Smooth muscle cell (in vitro differentiated cells): Measurements from ENCODE around the gene SPATA3. TPM values are rescaled to one million over a fixed set of nuclear protein-coding genes. Genes with fewer than 3 reads are reported as not detected.

Source experiments
- DNase-seq: peaks from one replicate; lab custom pipeline; 2025; ENCODE audit not compliant: unreplicated experiment; lab: John Stamatoyannopoulos, UW
- H2AFZ ChIP-seq: fragments of 200-600 bp; sonication (generic); 2 replicates; pipeline ENCODE4 v1.6.0; 2016; ENCODE audit warnings: antibody characterized with exemption, low read depth, mild to moderate bottlenecking
- H3F3A ChIP-seq: fragments of 200-600 bp; sonication (generic); 2 replicates; pipeline ENCODE4 v1.6.0; 2017; ENCODE audit warnings: antibody characterized with exemption, low read depth
- H3K27ac ChIP-seq: fragments of 200-600 bp; sonication (generic); 2 replicates; pipeline ENCODE4 v1.5.1; 2016; ENCODE audit warnings: low read depth, mild to moderate bottlenecking
- H3K27me3 ChIP-seq: fragments of 200-600 bp; sonication (generic); 2 replicates; pipeline ENCODE4 v1.6.1; 2016; ENCODE audit warnings: low read depth, mild to moderate bottlenecking
- H3K36me3 ChIP-seq: fragments of 200-600 bp; sonication (generic); 2 replicates; pipeline ENCODE4 v1.5.1; 2016; ENCODE audit warnings: low read depth
- H3K4me1 ChIP-seq: fragments of 200-600 bp; sonication (generic); 2 replicates; pipeline ENCODE4 v1.5.1; 2016; ENCODE audit warnings: low read depth
- H3K4me2 ChIP-seq: fragments of 200-600 bp; sonication (generic); 2 replicates; pipeline ENCODE4 v1.6.0; 2016; ENCODE audit warnings: mild to moderate bottlenecking
- H3K4me3 ChIP-seq: fragments of 200-600 bp; sonication (generic); 2 replicates; pipeline ENCODE4 v1.5.1; 2016; ENCODE audit warnings: mild to moderate bottlenecking
- H3K79me2 ChIP-seq: fragments of 200-600 bp; sonication (generic); 2 replicates; pipeline ENCODE4 v1.6.0; 2016; ENCODE audit warnings: low read depth, mild to moderate bottlenecking
- H3K9ac ChIP-seq: fragments of 200-600 bp; sonication (generic); 2 replicates; pipeline ENCODE4 v1.6.0; 2016; ENCODE audit warnings: low read depth
- H3K9me3 ChIP-seq: fragments of 200-600 bp; sonication (generic); replicated peaks from 2 replicates; pipeline ENCODE4 v1.5.1; 2016; ENCODE audit warnings: low read depth
- H4K20me1 ChIP-seq: fragments of 200-600 bp; sonication (generic); 2 replicates; pipeline ENCODE4 v1.6.0; 2016; ENCODE audit warnings: low read depth
- WGBS: methylation state at CpG from one replicate; pipeline ENCODE4 v1.1.7; 2016; ENCODE audit warnings: low lambda C conversion rate; 5-methylcytosine and 5-hydroxymethylcytosine counted together
- polyA plus RNA-seq: library from polyadenylated mRNA; unstranded; fragments of >200 nt; fragmentation: Nextera tagmentation; extraction: Ambion mirVana; gene quantifications from 2 replicates; pipeline ENCODE4 v1.2.1, GENCODE V29; 2016
- total RNA-seq: library from RNA; depleted of rRNA; stranded (reverse); fragments of >200 nt; gene quantifications from 2 replicates; pipeline ENCODE4 v1.2.3, GENCODE V29; 2014
- TF ChIP-seq, protein P1 (sequence below): fragments of 200-600 bp; sonication (generic); IDR thresholded peaks from 2 replicates; pipeline ENCODE4 v1.5.1; 2017; ENCODE audit warnings: borderline replicate concordance, mild to moderate bottlenecking, antibody characterized with exemption; ENCODE audit not compliant: insufficient read depth, poor library complexity, severe bottlenecking

Gene SPATA3
- total RNA-seq: not detected in 2 replicates
- polyA plus RNA-seq: not detected in 2 replicates

DNA sequence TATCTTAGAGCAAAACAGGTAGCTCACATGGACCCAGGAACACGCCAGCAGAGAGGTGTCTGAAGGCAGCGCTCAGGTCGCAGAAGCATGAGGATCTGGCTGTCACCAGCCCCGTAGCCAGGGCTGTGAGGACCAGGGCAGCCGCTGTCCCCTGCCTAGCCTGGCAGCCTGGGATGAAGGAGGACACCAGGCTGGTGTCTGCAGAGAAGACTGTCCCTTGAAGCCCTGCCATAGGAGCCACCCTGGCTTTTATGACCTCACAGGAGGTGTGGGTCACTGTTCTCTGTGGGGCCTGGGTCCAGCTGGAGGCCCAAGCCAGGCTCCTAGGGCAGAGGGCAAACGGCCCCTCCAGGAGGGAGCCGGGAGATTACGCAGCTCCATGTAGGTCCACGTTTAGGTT lies at the start of gene SPATA3:
Gene SPATA3, plus strand, starts transcription at position 301 of the 400 bp plus-strand sequence. CDS start 113 bp downstream, outside the sequence.
- no peaks in the 10 kb centered on the region for H3K79me2 ChIP-seq
- H3K27ac ChIP-seq: no peak within 1 kb of the TSS

DNA sequence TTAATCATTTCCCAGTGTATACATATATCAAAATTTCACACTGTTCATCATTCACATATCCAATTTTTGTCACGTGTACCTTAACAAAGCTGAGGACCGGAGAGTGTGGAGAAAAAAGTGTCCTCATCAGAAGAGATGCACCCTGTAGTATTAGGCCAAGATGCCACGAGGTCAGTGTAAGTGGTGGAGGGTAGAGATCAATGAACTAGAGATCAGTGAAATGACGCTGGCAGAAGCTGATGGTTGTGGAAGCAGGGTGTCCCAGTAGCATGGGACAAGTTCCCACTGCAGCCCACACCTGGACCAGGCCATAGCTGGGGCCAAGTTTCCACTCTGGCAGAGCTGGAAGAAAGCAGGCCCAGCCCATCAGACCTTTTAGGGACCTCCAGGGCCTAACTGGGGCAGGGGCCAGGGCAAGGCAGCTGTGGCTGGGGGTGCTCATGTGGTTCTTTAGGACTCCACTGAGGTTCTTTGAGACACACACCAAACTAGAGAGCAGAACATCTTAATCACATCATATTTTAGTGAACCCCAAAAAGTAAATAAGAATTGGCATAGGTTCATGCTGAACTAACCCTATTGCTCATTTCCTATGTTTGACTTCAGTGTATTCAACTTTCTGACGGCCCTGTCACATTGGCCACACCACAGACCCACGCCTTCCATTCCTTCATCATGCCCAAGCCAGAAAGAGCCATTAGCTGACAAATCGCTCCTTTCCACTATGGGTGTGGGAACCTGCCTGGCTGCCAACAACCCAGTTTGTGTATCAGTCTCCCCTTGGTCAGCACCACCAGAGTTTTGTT lies 49.3 kb upstream of the SPATA3 start:
- H3F3A ChIP-seq: no peaks in the 10 kb centered on the region
- H3K36me3 ChIP-seq: no peaks in the 10 kb centered on the region
- H4K20me1 ChIP-seq: no peaks in the 10 kb centered on the region
- DNase-seq: no peak
- H3K27me3 ChIP-seq: no peaks in the 10 kb centered on the region
- TF ChIP-seq, protein P1, sequence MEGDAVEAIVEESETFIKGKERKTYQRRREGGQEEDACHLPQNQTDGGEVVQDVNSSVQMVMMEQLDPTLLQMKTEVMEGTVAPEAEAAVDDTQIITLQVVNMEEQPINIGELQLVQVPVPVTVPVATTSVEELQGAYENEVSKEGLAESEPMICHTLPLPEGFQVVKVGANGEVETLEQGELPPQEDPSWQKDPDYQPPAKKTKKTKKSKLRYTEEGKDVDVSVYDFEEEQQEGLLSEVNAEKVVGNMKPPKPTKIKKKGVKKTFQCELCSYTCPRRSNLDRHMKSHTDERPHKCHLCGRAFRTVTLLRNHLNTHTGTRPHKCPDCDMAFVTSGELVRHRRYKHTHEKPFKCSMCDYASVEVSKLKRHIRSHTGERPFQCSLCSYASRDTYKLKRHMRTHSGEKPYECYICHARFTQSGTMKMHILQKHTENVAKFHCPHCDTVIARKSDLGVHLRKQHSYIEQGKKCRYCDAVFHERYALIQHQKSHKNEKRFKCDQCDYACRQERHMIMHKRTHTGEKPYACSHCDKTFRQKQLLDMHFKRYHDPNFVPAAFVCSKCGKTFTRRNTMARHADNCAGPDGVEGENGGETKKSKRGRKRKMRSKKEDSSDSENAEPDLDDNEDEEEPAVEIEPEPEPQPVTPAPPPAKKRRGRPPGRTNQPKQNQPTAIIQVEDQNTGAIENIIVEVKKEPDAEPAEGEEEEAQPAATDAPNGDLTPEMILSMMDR: no peak
- H3K4me1 ChIP-seq: no peaks in the 10 kb centered on the region
- no peak overlapping the region for H2AFZ ChIP-seq
- H3K9ac ChIP-seq: no peak overlapping the region
- H3K4me3 ChIP-seq: no peak overlapping the region
- H3K79me2 ChIP-seq: no peaks in the 10 kb centered on the region
- no peaks in the 10 kb centered on the region for H3K9me3 ChIP-seq
- 92% methylated on average over 7 of the region's 7 CpGs for WGBS
- H3K27ac ChIP-seq: no peak overlapping the region
- no peak overlapping the region for H3K4me2 ChIP-seq

More for the DNA sequence above, at the start of gene SPATA3:
- Histone ChIP-seq H3K36me3 (no peaks in the 10 kb centered on the region), H2AFZ (no peak within 1 kb of the TSS), H3K4me3 (no peak within 1 kb of the TSS), H3K9me3 (no peaks in the 10 kb centered on the region), H3K27me3 (peaks cover 4% of the 10 kb centered on the region), H3K9ac (no peak within 1 kb of the TSS), H3K4me2 (no peak within 1 kb of the TSS), H3K4me1 (no peaks in the 10 kb centered on the region), H3F3A (no peaks in the 10 kb centered on the region), H4K20me1 (no peaks in the 10 kb centered on the region)
- TF ChIP-seq, protein P1: no peak
- WGBS: 98% methylated on average over 9 of the region's 9 CpGs
- no peak for DNase-seq

DNA sequence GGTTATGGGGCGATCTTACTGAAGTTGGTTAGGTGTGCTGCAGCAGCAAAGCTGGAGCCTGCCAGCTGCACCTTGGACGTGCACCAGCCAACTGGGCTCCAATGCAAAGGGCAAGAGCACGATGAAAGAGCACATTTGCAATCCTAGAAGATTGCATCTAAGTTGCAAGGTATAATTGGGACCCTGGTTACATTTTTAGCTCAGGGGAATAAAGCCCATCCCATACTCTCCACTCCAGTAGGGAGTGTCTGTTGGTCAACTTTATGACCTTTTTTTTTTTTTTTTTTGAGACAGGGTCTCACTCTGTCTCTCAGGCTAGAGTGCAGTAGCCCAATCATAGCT lies 48.7 kb upstream of the SPATA3 start:
- no peaks in the 10 kb centered on the region for H3K27me3 ChIP-seq
- H2AFZ ChIP-seq: no peak overlapping the region
- no peaks in the 10 kb centered on the region for H3K36me3 ChIP-seq
- H3K9ac ChIP-seq: no peak overlapping the region
- H3F3A ChIP-seq: no peaks in the 10 kb centered on the region
- DNase-seq: no peak
- WGBS: 97% methylated on average over 3 of the region's 3 CpGs
- no peaks in the 10 kb centered on the region for H3K9me3 ChIP-seq
- no peaks in the 10 kb centered on the region for H3K4me1 ChIP-seq
- TF ChIP-seq, protein P1: no peak
- no peak overlapping the region for H3K4me3 ChIP-seq
- no peak overlapping the region for H3K4me2 ChIP-seq
- H4K20me1 ChIP-seq: no peaks in the 10 kb centered on the region
- H3K79me2 ChIP-seq: no peaks in the 10 kb centered on the region
- no peak overlapping the region for H3K27ac ChIP-seq

DNA sequence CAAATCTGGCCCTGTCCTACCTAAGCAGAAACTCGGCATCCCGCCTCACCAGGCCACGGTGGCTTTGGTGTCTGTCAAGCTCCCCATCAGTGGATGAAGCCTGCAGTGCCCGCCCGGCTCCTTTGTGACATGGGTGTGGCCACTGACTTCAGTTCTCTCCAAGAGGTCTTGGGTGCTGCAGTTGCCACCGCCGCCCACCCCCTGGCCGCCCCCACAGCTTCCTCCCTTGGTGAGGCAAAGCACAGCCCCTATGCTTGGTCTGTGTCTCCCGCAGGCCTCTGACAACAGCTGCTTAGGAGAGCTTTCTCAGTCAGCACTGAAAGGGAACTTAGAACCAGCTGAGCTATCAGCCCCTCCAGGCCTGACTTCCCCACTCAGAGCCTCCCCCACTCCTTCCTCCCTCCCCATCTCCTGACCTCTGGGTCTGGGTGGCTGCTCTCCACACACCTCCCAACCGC lies 48.0 kb upstream of the SPATA3 start:
- no peak overlapping the region for H2AFZ ChIP-seq
- no peak overlapping the region for H3K4me3 ChIP-seq
- no peak for DNase-seq
- no peaks in the 10 kb centered on the region for H3K9me3 ChIP-seq
- H3F3A ChIP-seq: no peaks in the 10 kb centered on the region
- H3K4me2 ChIP-seq: no peak overlapping the region
- H3K4me1 ChIP-seq: no peaks in the 10 kb centered on the region
- no peaks in the 10 kb centered on the region for H4K20me1 ChIP-seq
- no peaks in the 10 kb centered on the region for H3K27me3 ChIP-seq
- 85% methylated on average over 10 of the region's 10 CpGs for WGBS
- TF ChIP-seq, protein P1: no peak
- no peak overlapping the region for H3K27ac ChIP-seq
- H3K36me3 ChIP-seq: no peaks in the 10 kb centered on the region
- no peaks in the 10 kb centered on the region for H3K79me2 ChIP-seq
- H3K9ac ChIP-seq: no peak overlapping the region
